A549 (cell line): ENCODE data around the gene ST8SIA5. TPM values are rescaled to one million over a fixed set of nuclear protein-coding genes. Genes with fewer than 3 reads are reported as not detected.

Experiments used
- ATAC-seq, 2 experiments: fragments of 200-7000 bp in 1 of 2; fragments of >200 bp in 1 of 2; cut with Nextera tagmentation in 1 of 2; cut with Tn5 transposase in 1 of 2; 3 replicates each; pipeline versions ENCODE4 v1.8.0 to v1.9.1; 2018 to 2020; ENCODE audit warnings: mild to moderate bottlenecking in 1 of 2, moderate library complexity in 1 of 2
- CTCF ChIA-PET: fragments of 300-600 bp; sonication (Branson Sonifier 250); formaldehyde crosslinking; extraction: SDS; loops from one replicate; lab custom pipeline; 2021; ENCODE audit warnings: antibody characterized with exemption, inconsistent platforms; lab: Yijun Ruan, JAX
- POLR2A ChIA-PET: fragments of 350-600 bp; formaldehyde crosslinking; extraction: SDS; loops from one replicate; lab custom pipeline; 2021; ENCODE audit warnings: antibody characterized with exemption, inconsistent platforms; lab: Yijun Ruan, JAX
- DNase-seq, 2 experiments: peaks; one replicate each; pipeline versions ENCODE4 v3.0.0 to v3.0.0-alpha.2; 2011 to 2016; ENCODE audit warnings: low read depth in 1 of 2, low spot score in 1 of 2
- FAIRE-seq: peaks from 2 replicates; lab custom pipeline; 2011; peaks lifted over from hg19 to GRCh38; lab: Jason Lieb, UNC
- H3K27ac ChIP-seq, 2 experiments: fragments of >200 bp; sonication (Bioruptor Twin); formaldehyde crosslinking; 3 replicates each; pipeline ENCODE4 v1.5.1; 2016 to 2017
- H3K4me1 ChIP-seq: fragments of >200 bp; sonication (Bioruptor Twin); formaldehyde crosslinking; 3 replicates; pipeline ENCODE4 v1.6.1; 2016
- H3K4me2 ChIP-seq: fragments of >200 bp; sonication (Bioruptor Twin); formaldehyde crosslinking; 3 replicates; pipeline ENCODE4 v1.6.1; 2016
- H3K4me3 ChIP-seq: fragments of >200 bp; sonication (Bioruptor Twin); formaldehyde crosslinking; 3 replicates; pipeline ENCODE4 v1.5.1; 2016
- H3K9me3 ChIP-seq: fragments of >200 bp; sonication (Bioruptor Twin); formaldehyde crosslinking; 3 replicates; pipeline ENCODE4 v1.6.1; 2016
- BCL3 ChIP-seq: fragments of >200 bp; sonication (Bioruptor Twin); formaldehyde crosslinking; IDR thresholded peaks from 3 replicates; pipeline ENCODE4 v1.6.1; 2016
- CBX2 ChIP-seq: fragments of 200-600 bp; sonication (generic); IDR thresholded peaks from 2 replicates; pipeline ENCODE4 v1.6.1; 2016; ENCODE audit warnings: low read depth, mild to moderate bottlenecking, borderline replicate concordance
- CBX8 ChIP-seq: fragments of 200-600 bp; sonication (generic); IDR thresholded peaks from 2 replicates; pipeline ENCODE4 v1.6.1; 2016
- CHD4 ChIP-seq: fragments of 200-600 bp; sonication (generic); IDR thresholded peaks from 2 replicates; pipeline ENCODE4 v1.6.1; 2016; ENCODE audit warnings: antibody characterized with exemption, mild to moderate bottlenecking, borderline replicate concordance
- E2F6 ChIP-seq: IDR thresholded peaks from 2 replicates; pipeline ENCODE4 v1.6.1; 2012; ENCODE audit warnings: low read depth, borderline replicate concordance
- EHF ChIP-seq: fragments of 250-450 bp; sonication (Bioruptor Pico); IDR thresholded peaks from 2 replicates; pipeline ENCODE4 v1.5.0; 2020; ENCODE audit warnings: mild to moderate bottlenecking
- ELK1 ChIP-seq: fragments of 150-350 bp; IDR thresholded peaks from 2 replicates; pipeline ENCODE4 v1.6.1; 2014; ENCODE audit warnings: low read depth, mild to moderate bottlenecking, low read length
- FOSB ChIP-seq: fragments of 250-450 bp; sonication (Bioruptor Pico); IDR thresholded peaks from 2 replicates; pipeline ENCODE4 v1.5.0; 2020; ENCODE audit warnings: mild to moderate bottlenecking, moderate library complexity
- FOXS1 ChIP-seq: fragments of 250-450 bp; sonication (Bioruptor Pico); IDR thresholded peaks from 2 replicates; pipeline ENCODE4 v1.5.0; 2020; ENCODE audit warnings: mild to moderate bottlenecking, moderate library complexity
- GATA3 ChIP-seq: IDR thresholded peaks from 2 replicates; pipeline ENCODE4 v1.6.1; 2012; ENCODE audit warnings: borderline replicate concordance
- HMGXB4 ChIP-seq: fragments of 250-450 bp; sonication (Bioruptor Pico); IDR thresholded peaks from 2 replicates; pipeline ENCODE4 v1.5.0; 2021; ENCODE audit warnings: mild to moderate bottlenecking, moderate library complexity, borderline replicate concordance
- HOXB5 ChIP-seq: fragments of 250-450 bp; sonication (Bioruptor Pico); IDR thresholded peaks from 2 replicates; pipeline ENCODE4 v1.5.0; 2020; ENCODE audit warnings: mild to moderate bottlenecking, moderate library complexity
- KDM5A ChIP-seq: fragments of 200-600 bp; sonication (generic); IDR thresholded peaks from 2 replicates; pipeline ENCODE4 v1.6.1; 2016; ENCODE audit warnings: antibody characterized with exemption, mild to moderate bottlenecking
- MAFK ChIP-seq: fragments of 450-650 bp; IDR thresholded peaks from 2 replicates; pipeline ENCODE4 v1.6.1; 2014; ENCODE audit not compliant: partially characterized antibody
- MAZ ChIP-seq: fragments of 150-350 bp; IDR thresholded peaks from 2 replicates; pipeline ENCODE4 v1.6.1; 2014; ENCODE audit warnings: antibody characterized with exemption, low read depth, low read length, borderline replicate concordance
- NR3C1 ChIP-seq: fragments of >200 bp; sonication (Bioruptor Twin); formaldehyde crosslinking; IDR thresholded peaks from 3 replicates; pipeline ENCODE4 v1.6.1; 2017
- PBX3 ChIP-seq: IDR thresholded peaks from 2 replicates; pipeline ENCODE4 v1.6.1; 2012
- POLR2A ChIP-seq: IDR thresholded peaks from 2 replicates; pipeline ENCODE4 v1.6.1; 2012; ENCODE audit warnings: mild to moderate bottlenecking, low read length
- RARB ChIP-seq: fragments of 250-450 bp; sonication (Bioruptor Pico); IDR thresholded peaks from 2 replicates; pipeline ENCODE4 v1.8.0; 2021; ENCODE audit warnings: mild to moderate bottlenecking, moderate library complexity
- REST ChIP-seq: fragments of 200-600 bp; sonication (generic); IDR thresholded peaks from 2 replicates; pipeline ENCODE4 v1.6.1; 2016; ENCODE audit warnings: antibody characterized with exemption, mild to moderate bottlenecking, moderate library complexity
- RNF2 ChIP-seq: fragments of 200-600 bp; sonication (generic); IDR thresholded peaks from 2 replicates; pipeline ENCODE4 v1.6.1; 2016; ENCODE audit warnings: low read depth, mild to moderate bottlenecking, antibody characterized with exemption, moderate library complexity, borderline replicate concordance
- ZC3H11A ChIP-seq: fragments of 450-650 bp; IDR thresholded peaks from 2 replicates; pipeline ENCODE4 v1.6.1; 2014; ENCODE audit warnings: antibody characterized with exemption, mild to moderate bottlenecking
- ZNF302 ChIP-seq: fragments of 250-450 bp; sonication (Bioruptor Pico); IDR thresholded peaks from 2 replicates; pipeline ENCODE4 v1.9.0; 2021; ENCODE audit warnings: inconsistent platforms, mild to moderate bottlenecking, moderate library complexity
- WGBS: methylation state at CpG from one replicate; pipeline ENCODE4 v1.1.6; 2017; ENCODE audit errors: missing lambda C conversion rate; 5-methylcytosine and 5-hydroxymethylcytosine counted together
- polyA plus RNA-seq, 4 experiments: library from polyadenylated mRNA; depleted of rRNA in 3 of 4; stranded (reverse); fragments of >200 nt; fragmentation: RNase III in 1 of 4; extraction: RNeasy Plus Mini Kit Qiagen cat#74134 plus additional on column Dnase treatment in 1 of 4; gene quantifications; 2 replicates in 3 of 4; 3 replicates in 1 of 4; pipeline ENCODE4 v1.2.3, GENCODE V29; 2011 to 2017

The ST8SIA5 gene
- polyA plus RNA-seq, 2 of the 4 experiments (the other 2 are of a cell fraction), result not detected

- TF ChIP-seq KDM5A (no peak), FOXS1 (CRISPR knock-in tag) (no peak), FOSB (CRISPR knock-in tag) (no peak)
- TF ChIP-seq, all 56 proteins: peak for 0
Measured at GRCh38 chr18:46767217-46767616, 10.4 kb upstream of the ST8SIA5 start (continued).

GRCh38 chr18:46764586-46764985, 7.7 kb upstream of the ST8SIA5 start:
- Histone ChIP-seq H3K9me3 (no peaks in the 10 kb centered on the region), H3K4me2 (no peak overlapping the region), H3K4me3 (no peak overlapping the region), H3K4me1 (no peaks in the 10 kb centered on the region), H3K27ac (no peak overlapping the region)
- ATAC-seq (no peak), DNase-seq (no peak), FAIRE-seq (no peak)
- WGBS, result 50% methylated on average over 2 of the region's 2 CpGs
- CTCF ChIA-PET, result no interaction called here
- POLR2A ChIA-PET, result no interaction called here
- TF ChIP-seq EHF (no peak), RARB (CRISPR knock-in tag) (no peak)

GRCh38 chr18:46761059-46761769, 4.4 kb upstream of the ST8SIA5 start:
- DNase-seq (no peak), ATAC-seq (no peak), FAIRE-seq (no peak)
- no peak overlapping the region for H3K4me3 ChIP-seq
- TF ChIP-seq HOXB5 (CRISPR knock-in tag) (no peak), CBX2 (no peak), CBX8 (no peak), MAFK (no peak), RNF2 (no peak), KDM5A (no peak), FOXS1 (CRISPR knock-in tag) (no peak), MAZ (no peak), ZC3H11A (no peak), ZNF302 (CRISPR knock-in tag) (no peak), POLR2A (no peak), NR3C1 (no peak), REST (no peak), CHD4 (no peak)
- no peak overlapping the region for H3K4me2 ChIP-seq
- H3K9me3 ChIP-seq, result no peaks in the 10 kb centered on the region
- H3K27ac ChIP-seq, result no peak overlapping the region
- ChIA-PET CTCF (no interaction called here), POLR2A (interaction anchor here (0.6 kb wide), 1 partner anchor 9 kb away, joined by 3 read pairs; no protein-coding TSS in a partner anchor)
- no peaks in the 10 kb centered on the region for H3K4me1 ChIP-seq
- WGBS, result 3% methylated on average over 2 of the region's 2 CpGs

GRCh38 chr18:46759890-46760289, 3.0 kb upstream of the ST8SIA5 start:
- Histone ChIP-seq H3K27ac (no peak overlapping the region), H3K4me1 (no peaks in the 10 kb centered on the region), H3K4me2 (no peak overlapping the region), H3K4me3 (no peak overlapping the region), H3K9me3 (no peaks in the 10 kb centered on the region)
- WGBS, result 34% methylated on average over 4 of the region's 6 CpGs
- DNase-seq, result no peak
- ChIA-PET CTCF (no interaction called here), POLR2A (no interaction called here)
- TF ChIP-seq HMGXB4, result no peak
- no peak for TF ChIP-seq E2F6
- no peak for TF ChIP-seq BCL3
- TF ChIP-seq ELK1, result no peak
- no peak for TF ChIP-seq ZC3H11A
- TF ChIP-seq PBX3, result no peak
- no peak for TF ChIP-seq GATA3
- no peak for ATAC-seq
- no peak for FAIRE-seq
